ENCODE data around the gene PPP1R2C. TPM values are rescaled to one million over a fixed set of nuclear protein-coding genes. Genes with fewer than 3 reads are reported as not detected.

The PPP1R2C gene
- total RNA-seq, 2 donors from 2014 or later, result not detected

GRCh38 chrX:42818151-42818921 is 40.4 kb upstream of the PPP1R2C start:
- DNase-seq (ENCODE audit: low spot score), result no peak
- Histone ChIP-seq H3K27ac (no peak overlapping the region), H3K4me1 (ENCODE audit: control insufficient read depth in 1 of 2, low read depth in 2 of 2) (no peaks in the 10 kb centered on the region), H3K27me3 (replicated peaks; ENCODE audit: insufficient read depth) (no peaks in the 10 kb centered on the region), H3K36me3 (no peaks in the 10 kb centered on the region), H3K9me3 (no peaks in the 10 kb centered on the region), H3K4me3 (no peak overlapping the region)
- TF ChIP-seq, protein P1, sequence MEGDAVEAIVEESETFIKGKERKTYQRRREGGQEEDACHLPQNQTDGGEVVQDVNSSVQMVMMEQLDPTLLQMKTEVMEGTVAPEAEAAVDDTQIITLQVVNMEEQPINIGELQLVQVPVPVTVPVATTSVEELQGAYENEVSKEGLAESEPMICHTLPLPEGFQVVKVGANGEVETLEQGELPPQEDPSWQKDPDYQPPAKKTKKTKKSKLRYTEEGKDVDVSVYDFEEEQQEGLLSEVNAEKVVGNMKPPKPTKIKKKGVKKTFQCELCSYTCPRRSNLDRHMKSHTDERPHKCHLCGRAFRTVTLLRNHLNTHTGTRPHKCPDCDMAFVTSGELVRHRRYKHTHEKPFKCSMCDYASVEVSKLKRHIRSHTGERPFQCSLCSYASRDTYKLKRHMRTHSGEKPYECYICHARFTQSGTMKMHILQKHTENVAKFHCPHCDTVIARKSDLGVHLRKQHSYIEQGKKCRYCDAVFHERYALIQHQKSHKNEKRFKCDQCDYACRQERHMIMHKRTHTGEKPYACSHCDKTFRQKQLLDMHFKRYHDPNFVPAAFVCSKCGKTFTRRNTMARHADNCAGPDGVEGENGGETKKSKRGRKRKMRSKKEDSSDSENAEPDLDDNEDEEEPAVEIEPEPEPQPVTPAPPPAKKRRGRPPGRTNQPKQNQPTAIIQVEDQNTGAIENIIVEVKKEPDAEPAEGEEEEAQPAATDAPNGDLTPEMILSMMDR (IDR thresholded peaks at IDR 0.05), result no peak
- no peak for ATAC-seq (ENCODE audit: insufficient number of reproducible peaks, low FRiP score, low read depth)

DNA sequence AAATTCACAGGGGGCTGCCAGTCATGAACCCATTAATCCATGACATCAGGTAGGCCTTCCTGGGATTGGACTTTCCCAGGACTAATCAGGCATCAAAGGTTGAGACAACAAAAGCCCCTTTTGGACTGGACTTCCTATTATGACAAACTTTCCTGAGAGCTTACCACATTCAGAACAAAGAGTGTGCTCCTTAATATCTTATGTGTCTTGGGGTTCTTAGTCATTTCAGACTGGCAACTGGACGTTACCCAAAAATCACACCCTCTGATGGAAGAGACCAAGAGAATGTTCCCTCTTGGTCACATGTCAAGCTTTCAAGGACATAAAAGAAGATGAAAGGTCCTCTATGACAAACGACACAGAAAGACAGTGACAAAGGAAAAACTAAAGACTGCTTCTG is 31.6 kb upstream of the PPP1R2C start:
- no peak for DNase-seq (ENCODE audit: low spot score)
- no peaks in the 10 kb centered on the region for H3K27me3 ChIP-seq (replicated peaks; ENCODE audit: insufficient read depth)
- no peak for ATAC-seq (ENCODE audit: insufficient number of reproducible peaks, low FRiP score, low read depth)
- no peak overlapping the region for H3K4me3 ChIP-seq
- no peak overlapping the region for H3K27ac ChIP-seq
- TF ChIP-seq, protein P1 (IDR thresholded peaks at IDR 0.05), result no peak
- H3K36me3 ChIP-seq, result no peaks in the 10 kb centered on the region
- H3K4me1 ChIP-seq (ENCODE audit: control insufficient read depth in 1 of 2, low read depth in 2 of 2), result no peaks in the 10 kb centered on the region
- no peaks in the 10 kb centered on the region for H3K9me3 ChIP-seq

DNA sequence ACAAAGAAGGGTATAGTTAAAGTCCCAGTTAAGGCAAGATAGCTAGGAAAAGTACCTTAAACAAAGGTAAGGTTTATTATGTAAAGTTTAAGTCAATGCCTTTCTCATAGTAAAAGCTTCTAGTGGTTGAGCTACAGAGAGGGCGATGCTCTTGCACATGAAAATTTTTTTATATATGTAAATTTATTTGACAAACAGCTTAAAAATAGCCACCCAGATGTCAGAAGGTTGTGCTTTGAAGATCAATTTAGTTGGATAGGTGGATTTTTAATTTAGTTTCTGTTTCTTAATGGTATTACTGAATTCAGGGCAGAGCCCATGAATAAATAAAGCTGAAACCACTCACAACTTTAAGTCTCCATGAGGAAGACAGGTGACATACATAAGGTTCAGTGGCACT is 29.4 kb upstream of the PPP1R2C start:
- Histone ChIP-seq H3K4me1 (ENCODE audit: control insufficient read depth in 1 of 2, low read depth in 2 of 2) (peaks cover 0 to 15% of the 10 kb centered on the region in 2 donors), H3K27me3 (replicated peaks; ENCODE audit: insufficient read depth) (no peaks in the 10 kb centered on the region), H3K4me3 (no peak overlapping the region), H3K9me3 (no peaks in the 10 kb centered on the region), H3K36me3 (no peaks in the 10 kb centered on the region), H3K27ac (no peak overlapping the region)
- DNase-seq (ENCODE audit: low spot score) (no peak), ATAC-seq (ENCODE audit: insufficient number of reproducible peaks, low FRiP score, low read depth) (no peak)
- TF ChIP-seq, protein P1 (IDR thresholded peaks at IDR 0.05), result no peak

GRCh38 chrX:42804524-42804923 is 26.6 kb upstream of the PPP1R2C start:
- TF ChIP-seq, protein P1 (IDR thresholded peaks at IDR 0.05), result no peak
- DNase-seq (ENCODE audit: low spot score) (no peak), ATAC-seq (ENCODE audit: insufficient number of reproducible peaks, low FRiP score, low read depth) (no peak)
- no peak overlapping the region for H3K4me3 ChIP-seq
- peaks cover 0 to 19% of the 10 kb centered on the region in 2 donors for H3K4me1 ChIP-seq (ENCODE audit: control insufficient read depth in 1 of 2, low read depth in 2 of 2)
- H3K27me3 ChIP-seq (replicated peaks; ENCODE audit: insufficient read depth), result no peaks in the 10 kb centered on the region
- H3K9me3 ChIP-seq, result no peaks in the 10 kb centered on the region
- H3K27ac ChIP-seq, result no peak overlapping the region
- no peaks in the 10 kb centered on the region for H3K36me3 ChIP-seq

DNA sequence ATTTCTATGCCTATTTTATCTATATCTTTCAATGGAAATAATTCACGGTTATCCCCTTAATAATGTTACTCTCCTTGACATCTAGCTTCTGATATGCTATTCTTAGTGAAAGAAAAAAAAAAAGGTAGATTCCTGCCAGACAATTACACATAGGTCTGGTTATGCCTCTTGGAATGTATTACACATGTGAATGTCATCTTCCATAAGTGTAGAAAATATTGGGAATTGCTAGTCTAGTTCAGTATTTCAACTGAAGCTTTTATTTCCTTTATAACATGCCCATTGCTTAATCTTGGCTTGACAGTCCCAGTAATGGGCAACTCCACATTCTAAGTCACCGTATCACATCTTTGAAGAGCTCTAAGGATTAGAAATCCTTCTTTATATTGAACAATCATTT is 25.4 kb upstream of the PPP1R2C start:
- no peak overlapping the region for H3K4me3 ChIP-seq
- H3K27ac ChIP-seq, result no peak overlapping the region
- H3K36me3 ChIP-seq, result no peaks in the 10 kb centered on the region
- H3K9me3 ChIP-seq, result no peaks in the 10 kb centered on the region
- TF ChIP-seq, protein P1 (IDR thresholded peaks at IDR 0.05), result no peak
- H3K4me1 ChIP-seq (ENCODE audit: control insufficient read depth in 1 of 2, low read depth in 2 of 2), result peaks cover 0 to 19% of the 10 kb centered on the region in 2 donors
- DNase-seq (ENCODE audit: low spot score), result no peak
- H3K27me3 ChIP-seq (replicated peaks; ENCODE audit: insufficient read depth), result no peaks in the 10 kb centered on the region
- ATAC-seq (ENCODE audit: insufficient number of reproducible peaks, low FRiP score, low read depth), result no peak
